GM18909 (cell line): ENCODE results near the gene ALAD.

Experiments used
- ATAC-seq: cut with Tn5 transposase; IDR thresholded peaks from one replicate; pipeline ENCODE4 v1.9.1; 2021; ENCODE audit warnings: mild to moderate bottlenecking; ENCODE audit not compliant: unreplicated experiment, poor library complexity

Gene ALAD

DNA sequence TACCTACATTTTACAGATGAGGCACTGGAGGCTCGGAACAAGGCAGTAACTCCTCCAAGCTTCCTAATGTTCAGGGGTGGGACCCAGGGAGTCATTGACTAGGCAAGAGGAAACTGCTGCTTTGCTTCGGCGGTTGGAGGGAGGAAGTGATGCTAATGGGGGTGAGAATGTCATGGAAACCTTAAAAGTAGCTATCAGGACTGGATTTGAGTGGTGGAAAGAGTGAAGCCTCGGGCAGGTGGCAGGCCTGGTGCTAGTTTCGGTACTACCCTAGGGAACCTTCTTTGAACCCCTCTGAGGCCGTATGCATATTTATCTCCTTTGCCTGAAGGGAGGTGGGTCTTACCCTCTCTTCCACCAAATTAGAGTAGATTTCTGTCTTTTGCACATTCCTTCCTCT, 50.1 kb downstream of the ALAD start:
- ATAC-seq = no peak

DNA sequence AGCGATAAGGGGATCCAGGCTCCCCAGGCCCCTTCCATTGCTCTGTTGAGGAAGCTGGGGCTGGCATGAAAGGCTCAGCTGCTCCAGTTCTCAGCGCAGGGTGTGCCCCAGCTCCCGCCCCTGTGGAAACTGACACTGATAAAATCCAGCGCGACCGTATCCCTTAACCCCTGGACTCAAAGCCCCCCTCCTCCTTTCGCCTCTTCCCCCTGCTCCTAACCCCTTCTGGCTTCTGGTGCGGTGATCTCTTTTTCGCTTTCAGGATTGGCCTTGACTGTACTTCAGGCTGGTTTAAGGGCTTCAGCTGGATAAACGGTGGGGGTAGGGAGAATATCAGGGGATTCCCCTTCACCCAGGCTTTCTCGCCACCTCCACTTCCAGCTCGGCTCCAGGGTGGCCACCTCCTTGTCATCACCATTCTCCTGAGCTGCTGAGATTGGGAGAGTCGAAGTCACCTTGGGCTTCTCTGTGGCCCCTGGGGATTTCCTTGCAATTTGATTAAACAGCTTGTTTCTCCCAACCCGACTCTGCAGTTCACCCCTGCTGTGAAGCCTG, 50.9 kb downstream of the ALAD start:
- no peak for ATAC-seq

DNA sequence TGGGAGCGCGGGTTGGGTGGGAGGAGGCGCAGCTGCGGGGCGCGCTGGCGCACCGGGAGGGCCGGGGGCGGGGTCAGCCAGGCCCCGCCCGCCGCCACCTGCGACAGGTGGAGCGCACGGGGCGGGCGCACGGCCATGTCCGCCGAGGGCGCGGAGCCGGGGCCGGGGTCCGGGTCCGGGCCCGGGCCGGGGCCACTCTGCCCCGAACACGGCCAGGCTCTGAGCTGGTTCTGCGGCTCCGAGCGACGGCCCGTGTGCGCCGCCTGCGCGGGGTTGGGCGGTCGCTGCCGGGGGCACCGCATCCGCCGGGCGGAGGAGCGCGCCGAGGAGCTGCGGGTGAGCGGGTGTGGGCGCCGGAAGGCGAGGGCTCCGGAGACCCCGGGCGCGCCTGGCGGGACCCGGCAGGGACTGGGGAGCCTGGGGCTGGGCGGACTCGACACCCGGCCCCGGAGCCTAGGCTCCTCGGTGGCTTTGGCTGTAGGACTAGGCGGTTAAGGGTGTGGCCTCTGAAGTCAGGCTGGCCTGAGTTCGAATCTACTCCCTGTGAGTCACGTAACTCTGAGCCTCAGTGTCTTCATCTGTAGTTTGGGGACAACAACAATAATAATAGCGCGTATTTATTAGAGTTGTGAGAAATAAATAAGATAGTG, 51.5 kb downstream of the ALAD start, which contains the start of gene BSPRY:
Gene BSPRY (plus strand): TSS at position 97 of the 650 bp plus-strand sequence. CDS start 39 bp downstream, at position 136.
- ATAC-seq = peak; percentile 53

DNA sequence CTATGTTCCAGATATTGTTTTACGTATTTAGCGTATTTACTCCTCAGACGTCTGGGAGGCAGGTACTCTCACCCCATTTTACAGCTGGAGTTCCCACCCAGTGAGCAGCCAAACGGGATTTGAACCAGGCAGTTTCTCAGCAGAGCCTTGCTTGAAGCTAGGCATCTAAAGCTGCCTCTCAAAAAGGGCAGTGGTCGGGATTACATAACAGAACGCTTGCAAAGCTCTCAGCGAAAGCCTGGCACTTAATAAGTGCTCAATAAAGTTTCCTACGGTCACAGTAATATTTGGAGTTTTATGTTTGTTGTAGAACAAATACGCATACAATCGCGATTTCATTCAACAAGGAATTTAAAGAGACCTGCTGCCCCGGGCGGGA, 52.0 kb downstream of the ALAD start:
- no peak for ATAC-seq

DNA sequence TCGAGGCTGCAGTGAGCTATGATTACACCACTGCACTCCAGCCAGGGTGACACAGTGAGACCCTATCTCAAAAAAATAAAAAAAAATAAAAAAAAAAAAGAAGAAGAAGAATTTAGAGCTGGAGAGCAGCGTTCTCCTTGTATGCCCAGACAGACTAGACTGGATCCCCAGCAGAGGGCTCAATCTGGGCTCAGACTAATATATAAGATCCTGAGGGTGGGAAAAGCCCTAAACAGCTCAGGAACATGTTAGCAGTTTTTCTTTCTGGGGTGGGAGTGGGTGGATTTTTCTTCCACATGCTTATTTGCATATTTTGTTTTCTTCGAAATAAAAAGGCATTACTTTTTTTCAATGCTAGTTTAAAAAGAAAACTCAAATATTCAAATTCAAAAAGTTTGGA, 52.6 kb downstream of the ALAD start:
- ATAC-seq = no peak

DNA sequence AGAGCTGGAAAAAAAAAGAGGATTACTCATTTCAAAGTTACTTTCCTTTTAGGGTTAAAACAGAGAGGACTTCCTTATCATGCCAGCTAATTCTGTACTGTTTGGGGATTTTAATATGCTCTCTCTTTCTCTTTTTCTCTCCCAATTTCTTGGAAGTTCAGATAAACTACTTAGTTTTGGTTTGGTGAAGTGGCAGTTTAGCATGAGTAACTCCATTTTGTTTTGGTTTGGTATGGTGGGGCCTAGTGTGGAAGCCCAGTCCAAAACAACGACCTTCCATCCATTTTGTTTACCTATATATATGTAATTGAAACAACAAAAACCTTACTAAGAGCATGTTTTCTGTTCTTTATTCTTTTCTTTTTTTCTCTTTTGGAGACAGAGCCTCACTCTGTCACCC, 55.4 kb downstream of the ALAD start:
- no peak for ATAC-seq

DNA sequence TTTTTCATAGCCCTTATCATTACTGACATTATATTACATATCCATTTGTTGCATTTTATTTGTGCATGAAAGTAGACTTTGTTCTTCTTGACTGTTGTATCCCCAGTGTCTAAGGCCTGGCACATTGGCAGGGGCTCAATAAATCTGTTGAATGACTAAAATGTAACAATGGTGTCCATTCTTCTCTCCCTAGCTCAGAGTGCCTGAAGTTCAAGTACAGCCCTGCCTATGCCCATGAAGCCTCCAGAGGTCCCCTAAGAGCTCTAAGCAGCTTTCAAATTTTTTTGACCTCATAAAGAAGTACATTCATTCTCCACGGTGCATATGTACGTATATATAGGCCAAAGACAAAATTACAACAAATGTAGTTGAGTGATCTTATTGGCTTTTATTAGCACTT, 55.9 kb downstream of the ALAD start:
- no peak for ATAC-seq

DNA sequence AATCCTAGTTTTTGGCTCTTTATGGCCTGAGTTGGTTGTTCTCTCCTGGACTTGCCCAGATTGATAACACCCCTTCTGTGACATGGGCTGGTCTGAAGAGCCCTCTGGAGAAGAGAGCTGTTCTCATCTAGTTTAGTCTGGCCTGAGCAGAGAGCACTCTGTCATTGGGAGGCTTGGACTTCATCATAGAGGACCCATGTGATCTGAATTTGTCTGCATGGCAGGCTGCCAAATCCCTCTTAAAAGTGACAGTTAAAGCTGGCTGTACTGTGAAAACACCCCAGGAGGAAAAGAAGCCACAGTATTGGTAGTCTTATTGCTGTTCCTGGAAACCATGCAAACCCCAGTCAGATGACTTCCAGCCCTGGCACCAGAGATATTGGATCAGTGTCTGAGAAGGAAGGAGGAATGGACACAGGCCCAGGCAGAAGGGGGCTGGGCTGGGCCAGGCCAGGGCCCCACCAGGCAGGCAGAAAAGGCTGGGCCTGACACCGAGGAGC, 57.3 kb downstream of the ALAD start:
- ATAC-seq = no peak

DNA sequence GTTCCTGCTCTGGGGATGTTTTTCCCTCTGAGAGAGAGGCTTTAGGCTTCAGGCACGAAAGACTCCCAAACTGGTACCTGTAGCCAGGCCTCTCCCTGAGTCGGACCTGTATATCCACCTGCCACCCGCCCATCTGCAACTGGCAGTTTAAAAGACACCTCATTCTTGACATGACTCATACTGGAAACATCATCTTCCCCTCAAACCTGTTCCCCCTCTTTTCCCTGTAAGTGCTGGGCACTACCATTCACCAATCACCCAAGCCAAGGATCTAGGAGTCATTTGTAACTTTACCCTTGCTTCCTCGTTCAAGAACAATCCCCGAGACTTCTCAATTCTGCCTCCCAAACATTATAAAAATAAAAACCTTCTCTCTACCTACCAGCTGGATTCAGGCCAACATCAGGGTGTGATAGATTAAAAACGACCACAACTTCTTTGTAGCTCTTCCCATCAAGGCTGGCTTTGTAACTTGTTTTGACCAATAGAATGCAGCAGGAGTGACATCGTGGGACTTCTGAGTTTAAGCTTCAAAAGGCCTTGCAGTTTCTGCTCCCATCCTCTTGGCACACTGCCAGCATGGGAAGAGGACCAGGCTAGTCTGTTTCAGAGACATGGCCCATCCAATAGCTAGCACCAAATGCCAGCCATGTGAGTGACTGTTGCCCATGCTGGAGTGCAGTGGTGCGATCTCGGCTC, 59.2 kb downstream of the ALAD start:
- no peak for ATAC-seq

DNA sequence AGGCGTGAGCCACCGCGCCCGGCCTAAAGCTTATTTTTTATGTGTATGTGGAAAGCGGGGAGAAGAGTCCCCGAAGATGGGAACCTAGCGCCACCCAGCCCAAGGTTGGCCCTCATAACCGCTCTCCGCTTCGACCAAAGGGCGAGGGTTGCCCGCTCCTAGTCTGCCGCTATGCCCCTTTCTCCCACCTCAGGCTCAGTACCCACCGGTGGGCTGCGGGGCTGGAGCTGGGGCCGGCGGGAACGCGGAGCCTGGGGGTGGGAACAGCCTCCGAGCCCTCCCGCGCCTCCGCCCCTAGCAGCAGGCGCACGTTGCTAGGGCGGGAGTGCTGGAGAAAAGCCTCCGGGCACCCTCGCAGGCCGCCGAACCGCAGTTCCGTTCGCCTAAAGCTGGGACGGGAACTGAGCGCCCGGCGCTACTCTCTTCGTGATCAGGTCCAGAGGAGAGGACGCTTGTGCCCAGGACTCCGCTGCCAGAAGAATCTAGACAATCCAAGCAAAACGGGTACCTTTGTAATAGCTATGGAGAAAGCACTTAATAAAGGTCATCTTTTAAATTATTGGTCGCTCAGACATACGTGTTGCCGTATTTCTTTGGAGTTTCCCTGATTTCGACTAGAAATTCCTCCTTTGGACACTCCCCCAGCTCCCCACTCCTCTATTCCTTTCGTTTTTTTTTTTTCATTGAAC, 60.9 kb downstream of the ALAD start, which contains the start of gene WDR31:
Gene WDR31 (minus strand): TSS at position 265 of the 689 bp plus-strand sequence. CDS start 8,253 bp downstream, outside the sequence.
- peak; percentile 98 for ATAC-seq

DNA sequence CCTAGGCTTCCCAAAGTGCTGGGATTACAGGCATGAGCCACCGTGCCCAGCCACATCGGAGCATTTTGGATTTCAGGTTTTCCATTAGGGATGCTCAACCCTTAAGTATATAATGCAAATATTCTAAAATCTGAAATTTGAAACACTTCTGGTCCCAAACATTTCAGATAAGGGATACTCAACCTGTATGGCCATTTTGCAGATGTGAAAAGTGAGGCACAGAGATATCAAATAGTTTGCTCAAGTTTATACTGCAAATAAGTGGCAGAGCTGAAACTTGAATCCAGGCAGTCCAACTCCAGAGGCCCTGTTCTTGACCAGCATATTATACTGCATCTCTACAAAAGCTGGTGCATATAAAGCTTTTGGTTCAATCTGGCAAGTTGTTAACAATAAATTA, 63.4 kb downstream of the ALAD start:
- no peak for ATAC-seq
